BLaER1 treated with 17β-estradiol and CSF1 and Interleukin-3, amounts not matched to agents 10 nM and 100 nM (cell line): ENCODE data around the gene NDUFC2.
A peak's percentile ranks its signal among the peaks of the same experiment; 100 is the strongest.
"Not testable (repeated sequence)": the region's sequence is repeated elsewhere in the genome, so short reads cannot be mapped to it uniquely, and the experiment has no call there.

Source experiments
- H3K27ac ChIP-seq, 11 experiments: shearing (Covaris generic); formaldehyde crosslinking; 2 replicates each; pipeline ENCODE4 v1.8.1; 2022
- H3K27me3 ChIP-seq, 11 experiments: shearing (Covaris generic); formaldehyde crosslinking; 2 replicates each; pipeline ENCODE4 v1.8.1; 2022
- H3K36me3 ChIP-seq, 11 experiments: shearing (Covaris generic); formaldehyde crosslinking; 2 replicates each; pipeline ENCODE4 v1.8.1; 2022
- H3K4me1 ChIP-seq, 10 experiments: shearing (Covaris generic); formaldehyde crosslinking; 2 replicates each; pipeline ENCODE4 v1.8.1; 2022
- H3K4me2 ChIP-seq, 11 experiments: shearing (Covaris generic); formaldehyde crosslinking; 2 replicates each; pipeline ENCODE4 v1.8.1; 2022
- H3K4me3 ChIP-seq, 10 experiments: shearing (Covaris generic); formaldehyde crosslinking; 2 replicates each; pipeline ENCODE4 v1.8.1; 2022
- H3K9ac ChIP-seq, 11 experiments: shearing (Covaris generic); formaldehyde crosslinking; 2 replicates each; pipeline ENCODE4 v1.8.1; 2022
- H3K9me3 ChIP-seq, 11 experiments: shearing (Covaris generic); formaldehyde crosslinking; replicated peaks in 1 of 11; 2 replicates each; pipeline ENCODE4 v1.8.1; 2022
- H4K20me1 ChIP-seq, 11 experiments: shearing (Covaris generic); formaldehyde crosslinking; 2 replicates each; pipeline ENCODE4 v1.8.1; 2022
- Cebpa-rat ChIP-seq, 11 experiments: shearing (Covaris generic); IDR thresholded peaks; 2 replicates each; pipeline ENCODE4 v1.8.1; 2022

NDUFC2 gene

GRCh38 chr11:78032090-78032489 lies 47.6 kb downstream of the NDUFC2 start:
- Histone ChIP-seq H3K4me2 (peak overlapping the region in 8 of 11 experiments; percentile 23 to 63 (median 39); a peak in 12 of 22 replicates), H3K9ac (no peak overlapping the region), H3K4me1 (peaks cover 3 to 26% (median 15%) of the 10 kb centered on the region in 10 experiments; a peak in 18 of 20 replicates), H3K36me3 (no peaks in the 10 kb centered on the region), H3K4me3 (no peak overlapping the region), H4K20me1 (no peaks in the 10 kb centered on the region), H3K9me3 (no peaks in the 10 kb centered on the region), H3K27ac (no peak overlapping the region), H3K27me3 (no peaks in the 10 kb centered on the region)
- TF ChIP-seq Cebpa-rat (IDR thresholded peaks at IDR 0.05): no peak

GRCh38 chr11:78031629-78032028 lies 48.0 kb downstream of the NDUFC2 start:
- no peaks in the 10 kb centered on the region for H3K9me3 ChIP-seq
- H3K27me3 ChIP-seq: no peaks in the 10 kb centered on the region
- no peaks in the 10 kb centered on the region for H3K36me3 ChIP-seq
- H3K4me2 ChIP-seq: peak overlapping the region in 8 of 11 experiments; percentile 23 to 63 (median 39); a peak in 12 of 22 replicates
- H3K4me1 ChIP-seq: peaks cover 0 to 23% (median 14%) of the 10 kb centered on the region in 10 experiments; a peak in 12 of 20 replicates
- no peak overlapping the region for H3K9ac ChIP-seq
- H4K20me1 ChIP-seq: no peaks in the 10 kb centered on the region
- H3K27ac ChIP-seq: no peak overlapping the region
- no peak overlapping the region for H3K4me3 ChIP-seq
- no peak for TF ChIP-seq Cebpa-rat (IDR thresholded peaks at IDR 0.05)

GRCh38 chr11:78030429-78031325 lies 49.0 kb downstream of the NDUFC2 start:
- no peak overlapping the region for H3K4me3 ChIP-seq
- H3K27me3 ChIP-seq: no peaks in the 10 kb centered on the region
- no peaks in the 10 kb centered on the region for H4K20me1 ChIP-seq
- peak overlapping the region in 4 of 11 experiments; percentile 25 to 59 (median 45); a peak in 9 of 22 replicates for H3K4me2 ChIP-seq
- no peak overlapping the region for H3K9ac ChIP-seq
- H3K36me3 ChIP-seq: no peaks in the 10 kb centered on the region
- peaks cover 0 to 23% (median 14%) of the 10 kb centered on the region in 10 experiments; a peak in 12 of 20 replicates for H3K4me1 ChIP-seq
- H3K9me3 ChIP-seq: no peaks in the 10 kb centered on the region
- H3K27ac ChIP-seq: no peak overlapping the region
- TF ChIP-seq Cebpa-rat (IDR thresholded peaks at IDR 0.05): no peak

- H3K4me3 ChIP-seq, H4K20me1 ChIP-seq, H3K27ac ChIP-seq, H3K9ac ChIP-seq, H3K4me2 ChIP-seq, H3K36me3 ChIP-seq, H3K9me3 ChIP-seq, H3K27me3 ChIP-seq: not testable (repeated sequence)
- H3K4me1 ChIP-seq: peaks cover 0 to 23% (median 14%) of the 10 kb centered on the region in 10 experiments; a peak in 12 of 20 replicates
These were observed 51.2 kb downstream of the NDUFC2 start for GRCh38 chr11:78028423-78028822.

GRCh38 chr11:78027759-78028158 lies 51.9 kb downstream of the NDUFC2 start:
- H4K20me1 ChIP-seq: no peaks in the 10 kb centered on the region
- H3K36me3 ChIP-seq: no peaks in the 10 kb centered on the region
- no peak overlapping the region for H3K4me3 ChIP-seq
- no peaks in the 10 kb centered on the region for H3K9me3 ChIP-seq
- H3K27ac ChIP-seq: no peak overlapping the region
- H3K4me2 ChIP-seq: no peak overlapping the region
- no peak overlapping the region for H3K9ac ChIP-seq
- H3K4me1 ChIP-seq: peaks cover 0 to 23% (median 14%) of the 10 kb centered on the region in 10 experiments; a peak in 12 of 20 replicates
- H3K27me3 ChIP-seq: no peaks in the 10 kb centered on the region
- no peak for TF ChIP-seq Cebpa-rat (IDR thresholded peaks at IDR 0.05)

- Histone ChIP-seq H3K36me3 (no peaks in the 10 kb centered on the region), H3K9ac (no peak overlapping the region), H3K4me1 (peaks cover 0 to 3% (median 1%) of the 10 kb centered on the region in 10 experiments; a peak in 7 of 20 replicates), H3K4me3 (no peak overlapping the region), H3K27ac (no peak overlapping the region), H3K4me2 (no peak overlapping the region), H3K27me3 (no peaks in the 10 kb centered on the region), H4K20me1 (no peaks in the 10 kb centered on the region), H3K9me3 (no peaks in the 10 kb centered on the region)
- no peak for TF ChIP-seq Cebpa-rat (IDR thresholded peaks at IDR 0.05)
These were observed 54.3 kb downstream of the NDUFC2 start for GRCh38 chr11:78025378-78025777.

- H3K4me3 ChIP-seq: no peak overlapping the region
- no peak for TF ChIP-seq Cebpa-rat (IDR thresholded peaks at IDR 0.05)
- H3K27me3 ChIP-seq: no peaks in the 10 kb centered on the region
- H3K9me3 ChIP-seq: no peaks in the 10 kb centered on the region
- H3K27ac ChIP-seq: no peak overlapping the region
- H3K36me3 ChIP-seq: no peaks in the 10 kb centered on the region
- no peak overlapping the region for H3K9ac ChIP-seq
- no peak overlapping the region for H3K4me2 ChIP-seq
- no peaks in the 10 kb centered on the region for H3K4me1 ChIP-seq
- H4K20me1 ChIP-seq: no peaks in the 10 kb centered on the region
These were observed 56.2 kb downstream of the NDUFC2 start for GRCh38 chr11:78023426-78023825.

- Histone ChIP-seq H4K20me1 (no peaks in the 10 kb centered on the region), H3K36me3 (no peaks in the 10 kb centered on the region), H3K4me2 (no peak within 1 kb of the TSS), H3K27ac (no peak within 1 kb of the TSS), H3K4me3 (no peak within 1 kb of the TSS), H3K27me3 (no peaks in the 10 kb centered on the region), H3K4me1 (no peaks in the 10 kb centered on the region), H3K9ac (no peak within 1 kb of the TSS), H3K9me3 (no peaks in the 10 kb centered on the region)
- TF ChIP-seq Cebpa-rat (IDR thresholded peaks at IDR 0.05): no peak
These were observed 57.0 kb downstream of the NDUFC2 start, which contains the start of gene KCTD14 for GRCh38 chr11:78022397-78023396. TSS of gene KCTD14 (minus strand) at chr11:78023276. CDS start at chr11:78023249, 27 bp downstream.

GRCh38 chr11:78021611-78022010 lies 58.1 kb downstream of the NDUFC2 start:
- no peak for TF ChIP-seq Cebpa-rat (IDR thresholded peaks at IDR 0.05)
- H3K27me3 ChIP-seq: no peaks in the 10 kb centered on the region
- H3K36me3 ChIP-seq: no peaks in the 10 kb centered on the region
- H3K9ac ChIP-seq: no peak overlapping the region
- H3K9me3 ChIP-seq: no peaks in the 10 kb centered on the region
- no peak overlapping the region for H3K4me3 ChIP-seq
- no peak overlapping the region for H3K27ac ChIP-seq
- H4K20me1 ChIP-seq: no peaks in the 10 kb centered on the region
- H3K4me2 ChIP-seq: no peak overlapping the region
- H3K4me1 ChIP-seq: no peaks in the 10 kb centered on the region
